DMS53 treated with DMSO at 0.1 percent for 48 hours (cell line): ENCODE measurements around the gene RIPPLY1.
"Not testable (repeated sequence)": the region's sequence is repeated elsewhere in the genome, so short reads cannot be mapped to it uniquely, and the experiment has no call there.

Experiments
- DNase-seq: peaks from one replicate; lab custom pipeline; 2025; ENCODE audit not compliant: unreplicated experiment; lab: John Stamatoyannopoulos, UW

The RIPPLY1 gene

DNA sequence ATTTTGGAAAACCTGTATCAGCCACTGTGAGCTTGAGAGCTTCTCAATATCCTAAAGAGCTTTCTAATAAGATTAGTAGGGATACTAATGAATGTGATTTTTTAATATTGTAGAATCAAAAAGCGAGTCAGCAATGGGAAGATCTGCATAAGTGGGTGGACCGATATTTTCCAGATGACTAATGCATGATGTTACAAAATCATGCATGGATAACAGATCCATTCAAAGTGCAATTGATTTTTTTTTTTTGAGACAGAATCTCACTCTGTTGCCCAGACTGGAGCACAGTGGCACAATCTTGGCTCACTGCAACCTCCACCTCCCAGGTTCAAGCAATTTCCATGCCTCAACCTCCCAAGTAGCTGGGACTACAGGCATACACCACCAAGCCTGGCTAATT, 9.7 kb upstream of the RIPPLY1 start:
- DNase-seq = no peak

DNA sequence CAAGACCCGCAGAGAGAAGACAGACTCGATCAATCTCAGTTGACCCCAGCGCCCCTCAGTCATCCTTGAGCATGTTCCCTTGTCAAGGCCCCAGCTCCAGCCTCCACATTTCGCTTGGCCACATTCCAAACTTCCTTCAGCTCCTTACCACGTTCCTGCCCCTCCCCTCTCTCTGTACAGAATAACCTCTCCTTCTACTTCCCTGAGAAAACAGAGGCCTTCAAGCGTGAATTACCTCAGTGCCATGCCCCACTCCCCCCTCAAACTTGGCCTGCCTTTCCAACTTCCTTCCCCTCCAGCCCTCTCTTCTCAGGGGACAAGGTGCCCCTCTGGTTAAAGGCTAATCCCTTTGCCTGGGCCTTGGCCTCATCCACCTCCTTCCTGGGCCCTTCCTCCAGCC, 3.2 kb upstream of the RIPPLY1 start:
- no peak for DNase-seq

DNA sequence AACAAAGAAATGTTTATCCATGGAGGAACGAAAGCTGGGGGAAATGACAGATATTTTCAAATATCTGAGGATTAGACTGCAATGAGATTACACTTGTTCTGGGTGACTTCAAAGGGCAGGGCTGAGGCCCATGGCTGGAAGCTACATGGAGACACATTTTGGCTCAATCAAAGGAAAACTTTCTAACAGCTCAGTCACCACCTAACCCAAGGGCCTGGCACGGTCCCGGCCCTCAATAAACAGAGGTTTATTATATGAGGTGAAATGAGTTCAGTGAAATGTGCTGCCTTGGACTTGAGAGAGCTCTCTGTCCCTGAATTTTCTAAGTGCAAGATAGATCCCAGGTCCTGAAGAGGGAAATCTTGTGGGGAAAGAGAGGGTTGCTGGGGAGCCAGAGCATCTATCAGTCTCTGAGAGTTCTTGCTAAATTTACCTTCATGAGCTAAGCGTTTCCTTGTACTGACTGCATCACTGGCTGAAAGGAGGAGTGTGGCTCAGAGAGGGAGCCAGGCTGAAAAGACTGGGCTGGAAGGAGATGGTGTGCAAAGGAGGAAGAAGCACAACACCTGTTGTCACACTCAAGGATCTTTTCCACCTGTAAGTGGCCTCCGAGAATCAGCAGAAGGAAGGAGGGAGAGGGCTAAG, 2.0 kb upstream of the RIPPLY1 start:
- DNase-seq = no peak

DNA sequence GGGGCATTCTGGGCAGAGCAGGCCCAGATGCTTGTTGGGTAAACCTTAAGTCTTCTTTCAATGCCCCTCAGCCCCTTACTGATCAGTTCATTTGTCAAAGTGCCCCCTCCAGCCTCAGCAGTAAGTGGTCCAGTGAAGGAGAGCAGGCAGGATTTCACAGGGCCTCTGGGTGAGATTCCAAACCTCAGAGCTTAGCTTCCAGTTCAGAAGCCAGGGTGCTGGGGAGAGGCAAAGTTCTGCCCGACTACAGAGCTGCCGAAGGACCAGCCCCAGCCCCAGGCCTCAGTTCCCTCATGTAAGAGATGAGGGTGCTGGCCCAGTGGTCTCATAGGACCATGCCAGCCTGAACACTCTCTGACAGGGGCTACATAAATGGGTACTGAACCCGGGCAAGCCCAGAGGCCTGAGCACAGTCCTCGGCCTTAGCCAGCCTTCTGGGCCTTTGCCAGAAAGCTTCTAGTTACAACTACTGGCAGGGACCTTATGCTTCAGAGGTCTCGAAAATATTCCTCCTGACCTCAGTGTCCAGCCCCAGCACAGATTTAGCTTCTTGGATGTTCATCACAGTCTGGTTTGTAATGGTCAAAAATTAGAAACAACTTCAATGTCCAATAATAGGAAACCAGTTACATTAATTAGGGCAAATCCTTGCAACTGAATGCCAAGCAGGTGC, 851 bp upstream of the RIPPLY1 start:
- no peak for DNase-seq

DNA sequence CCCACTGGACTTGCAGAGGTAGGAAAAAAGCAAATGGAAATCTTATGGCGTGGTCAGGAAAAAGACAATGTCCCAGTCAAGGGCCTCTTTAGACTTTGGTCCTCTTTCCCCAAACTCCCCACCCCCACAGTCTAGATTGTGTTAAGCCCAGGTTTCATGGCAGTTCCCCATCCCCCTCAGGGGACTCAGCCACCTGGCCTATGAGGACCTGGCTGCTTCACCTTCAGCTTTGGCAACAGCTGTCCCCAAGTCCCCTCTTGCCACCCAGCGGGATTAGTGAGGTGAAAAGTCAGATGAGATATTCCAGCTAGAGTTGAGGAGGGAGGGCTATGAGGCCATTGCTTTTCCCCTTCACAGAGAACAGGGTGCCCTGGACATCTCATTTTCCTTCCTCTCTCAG, 457 bp downstream of the RIPPLY1 start:
- DNase-seq = no peak

DNA sequence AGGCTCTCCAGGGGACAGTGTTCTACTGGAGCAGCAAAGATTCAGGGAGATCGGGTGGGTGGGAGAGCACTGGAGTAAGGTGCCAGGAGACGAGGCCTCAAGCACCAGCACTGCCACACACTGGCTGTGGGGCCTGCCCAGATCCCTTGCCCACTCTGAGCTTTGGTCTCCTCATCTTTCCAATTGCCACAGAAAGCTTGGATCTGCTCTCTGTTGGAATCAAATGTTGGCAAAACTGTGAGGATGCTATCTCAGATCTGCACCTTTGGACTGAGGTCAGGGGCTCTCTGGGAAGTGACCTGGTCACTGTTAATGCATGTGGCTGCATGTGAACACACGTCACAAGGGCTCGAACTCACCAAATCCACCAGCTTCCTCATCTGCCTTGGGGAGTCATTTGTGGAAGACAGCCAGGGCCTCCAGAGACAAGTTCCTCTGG, 1.3 kb downstream of the RIPPLY1 start:
- DNase-seq = no peak

DNA sequence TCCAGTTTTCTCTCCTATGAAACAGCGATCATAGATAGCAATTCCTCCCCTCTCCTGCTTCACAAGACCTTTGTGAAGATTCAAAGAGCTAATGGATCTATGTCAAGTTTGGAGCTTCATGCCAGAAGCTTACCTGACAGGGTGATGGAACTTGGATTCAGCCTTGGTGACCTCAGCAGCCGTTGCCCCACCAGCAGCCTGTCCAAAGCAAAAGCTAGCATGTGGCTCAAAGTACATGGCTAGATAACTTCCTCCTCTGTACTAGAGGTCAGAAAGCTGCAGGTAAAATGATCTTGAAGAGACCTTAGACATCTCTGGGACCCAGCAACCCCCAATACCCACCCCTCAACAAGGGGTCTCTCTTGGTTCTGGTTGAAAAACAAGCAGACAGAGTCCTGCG, 1.8 kb downstream of the RIPPLY1 start:
- no peak for DNase-seq

DNA sequence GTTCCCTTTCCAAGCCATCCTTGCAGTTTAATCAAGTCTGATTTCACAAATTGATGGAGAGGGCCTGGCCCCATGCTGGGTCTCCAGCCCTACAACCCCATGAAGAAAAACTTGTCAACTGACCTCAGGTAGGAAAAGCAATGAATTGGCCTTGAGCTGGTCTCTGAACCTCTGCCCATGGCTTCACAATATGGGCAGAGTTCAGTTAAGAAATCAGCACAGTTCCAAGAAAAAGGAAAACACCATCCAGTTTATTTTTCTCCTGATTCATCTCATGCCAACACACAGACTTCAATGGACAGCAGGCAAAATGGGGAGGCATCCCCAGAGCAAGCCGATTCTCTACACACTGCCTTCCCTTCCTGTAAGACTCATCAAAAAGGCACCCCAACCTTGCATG, 3.3 kb downstream of the RIPPLY1 start:
- no peak for DNase-seq

DNA sequence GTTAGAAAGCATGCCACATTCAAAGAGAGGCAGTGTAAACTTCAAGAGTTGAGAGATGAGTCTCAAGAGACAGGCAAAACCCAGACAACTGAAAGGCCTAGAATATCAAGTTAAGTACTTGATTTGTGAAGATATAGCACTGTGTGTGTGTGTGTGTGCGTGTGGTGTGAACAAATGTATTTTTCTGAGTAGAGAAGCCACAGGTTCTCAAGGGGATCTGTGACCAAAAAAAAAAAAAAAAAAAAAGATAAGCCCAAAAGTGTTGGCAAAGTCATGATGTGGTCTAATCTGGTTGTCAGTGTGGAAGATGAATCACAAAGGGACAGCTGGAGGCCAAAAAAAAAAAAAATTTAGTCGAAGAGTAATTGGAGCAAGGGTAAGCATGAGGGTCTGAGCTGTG, 3.9 kb downstream of the RIPPLY1 start:
- DNase-seq = no peak

DNA sequence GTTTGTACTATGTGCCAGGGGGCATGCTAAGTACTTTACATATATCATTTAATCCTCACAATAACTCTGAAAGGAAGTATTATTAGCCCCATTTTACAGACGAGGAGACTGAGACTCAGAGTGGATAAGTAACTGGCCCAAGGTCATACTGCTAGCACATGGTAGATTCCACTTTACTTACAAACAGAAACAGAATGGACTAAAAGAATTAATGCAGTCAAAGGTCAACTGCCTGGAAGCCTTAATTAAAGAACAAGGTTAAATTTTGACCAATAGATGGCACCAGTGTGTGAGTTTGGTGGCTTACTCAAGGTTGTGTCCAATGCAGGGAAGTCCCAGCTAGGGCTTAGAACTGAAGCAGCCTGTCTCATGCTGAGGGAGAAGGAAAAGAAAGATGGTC, 4.7 kb downstream of the RIPPLY1 start:
- DNase-seq = peak; percentile 36

DNA sequence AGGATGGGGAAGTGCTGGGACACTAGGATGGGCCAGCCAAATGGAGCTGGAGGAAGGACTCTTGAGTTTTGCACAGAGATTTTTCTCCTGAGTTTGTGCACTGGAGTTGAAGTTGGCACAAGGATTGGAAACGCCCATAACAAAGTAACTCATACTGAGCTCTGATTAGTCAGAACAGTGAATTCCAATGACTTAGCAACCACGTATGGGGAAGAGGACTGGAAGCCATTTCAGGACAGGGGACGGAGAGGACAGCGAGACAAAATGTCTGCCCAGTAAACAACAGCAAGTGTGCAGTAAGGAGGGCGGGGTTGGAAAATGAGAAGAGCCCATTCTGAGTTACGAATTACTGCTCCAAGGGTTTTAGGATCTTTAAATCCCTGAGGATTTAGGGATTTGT, 5.9 kb downstream of the RIPPLY1 start:
- no peak for DNase-seq

DNA sequence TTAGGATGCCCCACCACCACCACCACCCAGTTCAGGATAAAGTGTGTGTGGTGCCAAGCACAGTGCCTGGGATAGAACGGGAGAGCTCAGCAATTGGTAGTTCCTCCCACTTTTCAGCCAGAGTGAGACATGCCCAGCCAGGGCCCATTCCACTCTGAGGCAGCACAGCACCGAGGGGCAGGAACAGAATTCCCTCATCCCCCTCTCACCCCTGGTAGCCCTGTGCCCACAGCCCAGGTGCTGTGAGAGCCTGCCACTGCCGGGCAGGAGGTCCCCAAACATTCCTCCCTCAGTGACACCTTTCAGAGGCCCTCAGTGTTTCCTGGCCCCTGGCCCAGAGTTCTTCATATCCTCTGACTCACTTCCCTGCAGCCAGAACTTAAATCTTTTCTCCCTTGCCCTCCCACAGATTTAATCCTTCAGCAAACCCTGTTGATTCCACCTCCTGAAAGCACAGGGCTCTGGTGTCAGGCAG, 8.1 kb downstream of the RIPPLY1 start:
- peak; percentile 18 for DNase-seq

DNA sequence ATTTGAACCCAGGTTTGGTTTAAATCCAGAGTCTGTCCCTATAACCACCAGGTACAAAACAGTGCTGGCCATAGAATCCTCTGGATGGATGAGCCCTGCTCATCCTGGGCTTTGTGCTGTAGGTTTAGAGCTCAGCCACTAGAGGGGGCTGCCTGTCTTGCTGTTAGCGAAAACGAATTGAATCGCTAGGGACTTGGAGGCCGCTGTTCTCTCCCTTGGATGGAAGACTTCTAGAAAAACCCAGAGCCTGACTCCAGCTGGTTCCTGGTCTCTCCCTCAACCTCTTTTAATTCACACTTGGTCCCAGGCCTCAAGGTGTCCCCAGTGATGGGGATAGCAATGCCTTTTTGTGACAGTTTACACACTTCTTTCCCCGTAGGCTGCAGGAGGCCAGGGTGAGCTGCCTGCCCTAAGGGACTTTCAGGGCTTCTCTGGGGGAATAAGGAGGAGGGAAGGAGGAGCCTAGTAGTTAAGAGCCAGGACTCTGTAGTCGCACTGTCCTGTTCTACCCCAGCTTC, 8.7 kb downstream of the RIPPLY1 start:
- peak; percentile 48 for DNase-seq

DNA sequence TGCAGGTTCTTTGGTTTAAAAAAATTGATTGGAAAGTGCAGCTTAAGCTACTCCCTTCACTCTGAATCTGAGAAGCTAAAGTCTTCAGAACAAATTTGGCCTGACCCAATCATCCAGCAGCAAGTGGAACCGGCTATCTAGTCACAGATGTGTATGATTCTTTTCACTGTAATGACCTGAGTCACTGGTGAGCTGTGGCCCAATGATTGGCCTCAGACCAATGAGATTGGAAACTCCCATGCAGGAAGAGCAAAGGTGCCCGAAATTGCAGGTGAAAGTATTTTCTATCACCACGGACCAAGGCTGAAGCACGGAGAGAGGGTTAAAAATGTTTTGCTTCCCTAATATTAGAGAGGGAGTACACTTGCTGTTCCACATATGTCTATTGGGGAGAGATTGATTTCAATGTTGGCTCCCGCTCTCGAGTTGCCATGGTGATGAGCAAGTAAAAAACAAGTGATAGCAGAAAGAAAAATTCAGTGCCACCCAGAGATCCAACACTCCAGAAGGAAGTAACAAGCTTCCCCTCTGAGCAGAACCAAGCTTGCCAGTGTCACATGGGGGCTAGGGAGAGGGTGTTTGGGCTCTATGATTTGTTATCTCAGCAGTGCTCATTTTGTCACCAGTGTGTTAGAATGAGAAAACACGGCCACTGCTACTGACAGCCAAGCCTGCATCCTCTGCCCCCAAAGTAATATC, 11.2 kb downstream of the RIPPLY1 start:
- no peak for DNase-seq

DNA sequence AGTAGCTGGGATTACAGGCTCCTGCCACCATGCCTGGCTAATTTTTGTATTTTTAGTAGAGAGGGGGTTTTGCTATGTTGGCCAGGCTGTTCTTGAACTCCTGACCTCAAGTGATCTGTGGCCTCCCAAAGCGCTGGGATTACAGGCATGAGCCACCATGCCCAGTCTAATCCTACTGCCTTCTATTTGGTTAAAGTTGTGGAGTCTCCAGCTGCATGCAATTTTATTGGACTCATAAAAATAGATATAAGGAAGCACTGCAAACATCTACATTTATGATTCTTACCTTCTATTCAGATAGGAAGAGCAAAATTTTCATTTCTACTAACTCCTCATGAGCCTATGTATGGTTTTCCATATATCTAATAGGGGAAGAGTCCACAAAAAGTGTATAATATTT, 13.7 kb downstream of the RIPPLY1 start:
- DNase-seq = no peak

DNA sequence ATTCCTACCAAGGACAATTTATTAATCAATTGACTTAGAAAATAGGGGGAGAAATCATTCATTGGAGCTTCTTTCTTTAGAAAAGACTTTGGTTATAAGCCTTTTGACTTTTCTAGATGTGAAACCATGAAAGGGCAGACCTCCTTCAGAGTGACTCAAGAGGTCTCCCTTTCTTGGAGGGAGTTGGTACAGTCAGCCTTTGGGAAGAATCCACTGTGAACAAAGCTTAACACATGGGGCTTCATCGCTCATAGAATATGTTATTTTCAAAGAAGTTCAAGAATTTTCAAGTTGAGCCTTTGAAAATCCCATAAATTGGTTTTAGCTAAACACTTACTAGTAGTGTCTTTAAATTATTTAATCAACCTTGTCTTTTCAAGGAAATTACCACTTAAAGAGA, 28.0 kb downstream of the RIPPLY1 start:
- no peak for DNase-seq

DNA sequence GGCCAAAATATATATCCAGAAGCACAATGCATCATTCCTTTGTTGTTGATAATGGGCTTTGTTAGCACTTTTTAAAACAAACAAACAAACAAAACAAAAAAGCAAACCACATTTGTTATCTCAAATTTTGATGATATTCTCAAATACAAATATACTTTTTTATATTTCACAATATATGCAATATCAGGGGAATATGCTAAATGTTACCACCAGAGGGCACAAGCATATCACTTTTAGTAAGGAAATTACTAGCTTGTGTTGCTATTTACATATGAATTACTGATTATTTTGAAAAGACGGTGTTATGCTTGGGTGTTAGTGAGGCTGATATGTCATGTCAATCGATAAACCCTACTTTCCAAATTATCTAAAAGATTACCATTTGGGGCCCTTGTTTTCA, 29.1 kb downstream of the RIPPLY1 start:
- peak; percentile 36 for DNase-seq

DNA sequence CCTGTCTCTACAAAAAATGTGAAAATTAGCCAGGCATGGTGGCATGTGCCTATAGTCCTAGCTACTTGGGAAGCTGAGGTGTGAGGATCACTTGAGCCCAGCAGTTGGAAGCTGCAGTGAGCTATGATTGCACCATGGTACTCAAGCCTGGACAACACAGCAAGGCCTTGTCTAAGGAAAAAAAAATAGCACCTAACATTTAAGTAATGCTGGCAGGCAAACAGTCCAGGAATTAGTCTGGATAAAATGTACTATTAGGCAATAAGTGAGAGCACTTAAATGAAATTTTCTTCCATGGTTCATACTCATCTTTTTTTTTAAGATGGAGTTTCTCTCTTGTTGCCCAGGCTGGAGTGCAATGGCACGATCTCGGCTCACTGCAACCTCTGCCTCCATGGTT, 30.3 kb downstream of the RIPPLY1 start:
- DNase-seq = not testable (repeated sequence)

DNA sequence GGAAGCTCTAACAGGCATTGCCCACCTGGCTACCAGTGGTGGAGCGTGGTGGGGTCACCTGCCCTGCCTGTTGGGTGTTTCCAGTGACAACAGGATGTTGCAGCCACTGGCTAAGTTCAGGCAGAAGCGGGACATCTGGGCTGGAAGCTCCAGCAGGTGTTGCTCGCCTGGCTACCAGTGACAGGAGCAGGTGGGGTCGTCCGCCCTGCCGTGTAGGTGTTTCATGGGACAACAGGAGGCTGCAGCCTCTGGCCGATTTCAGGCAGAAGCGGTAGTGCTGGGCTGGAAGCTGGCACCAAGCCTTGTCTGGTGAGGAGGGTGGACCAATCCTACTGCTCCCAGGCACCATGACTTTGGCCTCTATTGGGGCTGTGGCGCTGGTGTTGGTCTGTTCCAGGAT, 39.4 kb downstream of the RIPPLY1 start:
- no peak for DNase-seq

DNA sequence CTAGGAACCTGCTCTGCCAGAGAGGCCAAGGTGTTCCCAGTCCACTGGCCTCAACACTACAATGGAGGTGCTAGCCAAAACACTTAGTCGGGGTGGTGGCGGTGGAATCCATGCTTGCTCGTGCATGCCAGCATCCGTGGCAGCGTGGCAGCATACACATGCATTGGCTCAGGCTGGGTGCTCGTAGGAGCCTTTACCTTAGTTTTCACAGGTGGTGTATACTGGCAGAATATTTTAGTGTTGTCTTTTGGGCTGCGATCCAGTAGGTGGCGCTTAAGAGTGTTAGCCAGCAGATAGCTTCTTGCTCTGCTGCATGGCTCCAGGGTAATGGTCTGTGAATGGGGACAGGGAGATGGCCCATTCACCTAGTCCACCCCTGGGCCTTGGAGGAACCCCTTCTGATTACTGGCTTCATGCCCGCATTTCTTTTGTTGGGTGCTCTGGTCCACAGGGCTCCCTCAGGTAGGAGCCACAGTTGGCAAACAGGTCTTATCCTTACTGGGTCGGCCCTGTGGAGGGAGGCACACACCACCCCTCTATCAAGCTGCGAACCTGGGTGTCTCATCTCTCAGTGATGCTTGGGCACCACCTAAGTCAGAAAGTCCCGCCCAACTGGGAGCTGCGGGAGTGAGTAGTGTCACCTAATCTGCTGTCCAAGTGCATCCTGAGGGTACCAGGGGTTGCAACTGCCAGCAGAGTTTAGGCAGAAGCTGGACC, 40.0 kb downstream of the RIPPLY1 start:
- DNase-seq = peak; percentile 33
